ENCODE data around the gene BTNL2. TPM values are rescaled to one million over a fixed set of nuclear protein-coding genes. Genes with fewer than 3 reads are reported as not detected.
A peak's percentile ranks its signal among the peaks of the same experiment; 100 is the strongest.

The BTNL2 gene
- total RNA-seq, 2 donors from 2014 or later = not detected

- intact Hi-C loops (cut with DNase I) = no loop called here
- no peak for ATAC-seq
- no peak for DNase-seq
Measured at GRCh38 chr6:32424589-32425300, 17.8 kb upstream of the BTNL2 start.

- no peak for DNase-seq
- no peak for ATAC-seq
- intact Hi-C loops (cut with DNase I) = loop anchor here in 1 of 2 donors (5.0 kb wide), 2 partner anchors 286 to 381 kb away; no protein-coding TSS in a partner anchor
Measured at GRCh38 chr6:32416036-32416435, 9.1 kb upstream of the BTNL2 start.

GRCh38 chr6:32415521-32416019, 8.6 kb upstream of the BTNL2 start:
- intact Hi-C loops (cut with DNase I) = loop anchor here (2.0 to 5.0 kb wide), 3 partner anchors 285 to 382 kb away; no protein-coding TSS in a partner anchor
- DNase-seq (peak; percentile 78), ATAC-seq (peak; percentile 85 to 86)

GRCh38 chr6:32413427-32414047, 6.6 kb upstream of the BTNL2 start:
- peak; percentile 84 for ATAC-seq
- peak; percentile 75 for DNase-seq
- intact Hi-C loops (cut with DNase I) = loop anchor here in 1 of 2 donors (2.0 to 5.0 kb wide), 3 partner anchors 287 to 454 kb away; no protein-coding TSS in a partner anchor

- intact Hi-C loops (cut with DNase I) = loop anchor here in 1 of 2 donors (2.0 to 5.0 kb wide), 2 partner anchors 385 to 456 kb away; no protein-coding TSS in a partner anchor
- ATAC-seq (no peak), DNase-seq (no peak)
Measured at GRCh38 chr6:32411566-32412327, 4.8 kb upstream of the BTNL2 start.

GRCh38 chr6:32410906-32411305, 3.9 kb upstream of the BTNL2 start:
- DNase-seq = no peak
- ATAC-seq = no peak
- intact Hi-C loops (cut with DNase I) = loop anchor here in 1 of 2 donors (5.0 kb wide), 1 partner anchor 456 kb away; no protein-coding TSS in a partner anchor

GRCh38 chr6:32406197-32406596, 784 bp downstream of the BTNL2 start:
- ATAC-seq (no peak), DNase-seq (no peak)
- intact Hi-C loops (cut with DNase I) = no loop called here

GRCh38 chr6:32405656-32406055, 1.3 kb downstream of the BTNL2 start:
- intact Hi-C loops (cut with DNase I) = no loop called here
- ATAC-seq = no peak
- DNase-seq = no peak

- ATAC-seq = no peak
- intact Hi-C loops (cut with DNase I) = no loop called here
- no peak for DNase-seq
Measured at GRCh38 chr6:32402812-32403211, 4.2 kb downstream of the BTNL2 start.

GRCh38 chr6:32401284-32401963, 5.6 kb downstream of the BTNL2 start:
- ATAC-seq (no peak), DNase-seq (no peak)
- intact Hi-C loops (cut with DNase I) = no loop called here

GRCh38 chr6:32397252-32397920, 9.6 kb downstream of the BTNL2 start:
- intact Hi-C loops (cut with DNase I) = loop anchor here in 1 of 2 donors (10.0 kb wide), 1 partner anchor 153 kb away; no protein-coding TSS in a partner anchor
- ATAC-seq (no peak), DNase-seq (no peak)

- intact Hi-C loops (cut with DNase I) = loop anchor here in 1 of 2 donors (10.0 kb wide), 1 partner anchor 151 kb away; no protein-coding TSS in a partner anchor
- ATAC-seq (no peak), DNase-seq (no peak)
Measured at GRCh38 chr6:32396028-32396427, 11.0 kb downstream of the BTNL2 start.

GRCh38 chr6:32393665-32394420, 13.1 kb downstream of the BTNL2 start:
- ATAC-seq (peak; percentile 74 to 84), DNase-seq (no peak)
- intact Hi-C loops (cut with DNase I) = loop anchor here in 1 of 2 donors (10.0 kb wide), 1 partner anchor 149 kb away; no protein-coding TSS in a partner anchor

GRCh38 chr6:32391505-32391904, 15.5 kb downstream of the BTNL2 start:
- DNase-seq = no peak
- intact Hi-C loops (cut with DNase I) = loop anchor here in 1 of 2 donors (10.0 kb wide), 1 partner anchor 147 kb away; no protein-coding TSS in a partner anchor
- ATAC-seq = no peak

- intact Hi-C loops (cut with DNase I) = no loop called here
- DNase-seq = no peak
- ATAC-seq = no peak
Measured at GRCh38 chr6:32387589-32388340, 19.2 kb downstream of the BTNL2 start.

GRCh38 chr6:32386040-32386439, 20.9 kb downstream of the BTNL2 start:
- DNase-seq (no peak), ATAC-seq (no peak)
- intact Hi-C loops (cut with DNase I) = no loop called here
